Activated CD4-positive, alpha-beta T cell treated with anti-CD3 and anti-CD28 coated beads, Interleukin-2, amount 50 U/mL, for 16 hours (primary cell): ENCODE measurements around the gene LRBA.
"Not testable (repeated sequence)": the region's sequence is repeated elsewhere in the genome, so short reads cannot be mapped to it uniquely, and the experiment has no call there.

Source experiments
- DNase-seq: peaks from one replicate; pipeline ENCODE4 v3.0.0-alpha.2; 2020

Gene LRBA

GRCh38 chr4:150720973-150721518 lies 294.0 kb downstream of the LRBA start:
- DNase-seq: no peak

- DNase-seq: no peak
These were observed 297.1 kb downstream of the LRBA start for GRCh38 chr4:150717952-150718351.

GRCh38 chr4:150714462-150715438 lies 300.3 kb downstream of the LRBA start:
- no peak for DNase-seq

- DNase-seq: no peak
These were observed 301.8 kb downstream of the LRBA start for GRCh38 chr4:150713251-150713650.

- no peak for DNase-seq
These were observed 304.2 kb downstream of the LRBA start for GRCh38 chr4:150710770-150711375.

GRCh38 chr4:150708004-150708403 lies 307.1 kb downstream of the LRBA start:
- DNase-seq: no peak

GRCh38 chr4:150699599-150699998 lies 315.5 kb downstream of the LRBA start:
- DNase-seq: no peak

GRCh38 chr4:150695162-150695561 lies 319.9 kb downstream of the LRBA start:
- DNase-seq: peak; percentile 29

- DNase-seq: peak; percentile 48
These were observed 320.6 kb downstream of the LRBA start for GRCh38 chr4:150694438-150694837.

- DNase-seq: no peak
These were observed 331.2 kb downstream of the LRBA start for GRCh38 chr4:150683775-150684350.

GRCh38 chr4:150682126-150682525 lies 333.0 kb downstream of the LRBA start:
- no peak for DNase-seq

GRCh38 chr4:150681063-150681462 lies 334.0 kb downstream of the LRBA start:
- DNase-seq: no peak

GRCh38 chr4:150680651-150681050 lies 334.4 kb downstream of the LRBA start:
- no peak for DNase-seq

GRCh38 chr4:150679765-150680343 lies 335.2 kb downstream of the LRBA start:
- DNase-seq: no peak

- DNase-seq: no peak
These were observed 335.9 kb downstream of the LRBA start for GRCh38 chr4:150679018-150679764.

- no peak for DNase-seq
These were observed 341.3 kb downstream of the LRBA start for GRCh38 chr4:150673793-150674192.

- no peak for DNase-seq
These were observed 346.3 kb downstream of the LRBA start for GRCh38 chr4:150668824-150669223.

GRCh38 chr4:150664935-150665334 lies 350.1 kb downstream of the LRBA start:
- DNase-seq: no peak

- DNase-seq: no peak
These were observed 352.4 kb downstream of the LRBA start for GRCh38 chr4:150662686-150663085.

GRCh38 chr4:150661551-150661950 lies 353.5 kb downstream of the LRBA start:
- not testable (repeated sequence) for DNase-seq

GRCh38 chr4:150658258-150658657 lies 356.8 kb downstream of the LRBA start:
- not testable (repeated sequence) for DNase-seq

- no peak for DNase-seq
These were observed 358.2 kb downstream of the LRBA start for GRCh38 chr4:150656891-150657290.
